GM12874 (cell line): ENCODE data around the gene BRD9.

Experiments used
- TF ChIP-seq, protein P1 (sequence below): IDR thresholded peaks from 2 replicates; pipeline ENCODE4 v1.5.1; 2011; ENCODE audit warnings: low read depth, mild to moderate bottlenecking, control low read depth, low read length, moderate library complexity; ENCODE audit not compliant: insufficient read depth

BRD9 gene

DNA sequence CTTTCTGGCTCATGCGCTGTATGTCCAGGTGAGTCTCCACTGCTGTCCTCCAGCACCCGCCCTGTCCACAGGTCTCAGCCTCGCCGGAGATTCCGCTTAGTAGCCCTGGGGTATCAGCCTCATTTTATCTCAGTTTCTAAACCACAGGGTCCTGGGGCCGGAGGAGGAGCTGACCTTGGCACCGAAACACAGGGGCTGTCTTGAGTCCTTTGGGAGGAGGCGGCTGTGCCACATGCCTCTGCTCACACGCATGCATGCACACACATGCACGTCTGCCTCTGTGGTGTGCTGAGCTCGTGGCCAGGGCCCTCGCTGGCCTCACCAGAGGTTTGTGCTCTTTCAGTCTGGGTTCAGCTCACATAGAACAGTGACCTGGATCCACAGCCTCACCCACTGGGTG, 23.3 kb upstream of the BRD9 start:
- TF ChIP-seq, protein P1, sequence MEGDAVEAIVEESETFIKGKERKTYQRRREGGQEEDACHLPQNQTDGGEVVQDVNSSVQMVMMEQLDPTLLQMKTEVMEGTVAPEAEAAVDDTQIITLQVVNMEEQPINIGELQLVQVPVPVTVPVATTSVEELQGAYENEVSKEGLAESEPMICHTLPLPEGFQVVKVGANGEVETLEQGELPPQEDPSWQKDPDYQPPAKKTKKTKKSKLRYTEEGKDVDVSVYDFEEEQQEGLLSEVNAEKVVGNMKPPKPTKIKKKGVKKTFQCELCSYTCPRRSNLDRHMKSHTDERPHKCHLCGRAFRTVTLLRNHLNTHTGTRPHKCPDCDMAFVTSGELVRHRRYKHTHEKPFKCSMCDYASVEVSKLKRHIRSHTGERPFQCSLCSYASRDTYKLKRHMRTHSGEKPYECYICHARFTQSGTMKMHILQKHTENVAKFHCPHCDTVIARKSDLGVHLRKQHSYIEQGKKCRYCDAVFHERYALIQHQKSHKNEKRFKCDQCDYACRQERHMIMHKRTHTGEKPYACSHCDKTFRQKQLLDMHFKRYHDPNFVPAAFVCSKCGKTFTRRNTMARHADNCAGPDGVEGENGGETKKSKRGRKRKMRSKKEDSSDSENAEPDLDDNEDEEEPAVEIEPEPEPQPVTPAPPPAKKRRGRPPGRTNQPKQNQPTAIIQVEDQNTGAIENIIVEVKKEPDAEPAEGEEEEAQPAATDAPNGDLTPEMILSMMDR, result no peak

DNA sequence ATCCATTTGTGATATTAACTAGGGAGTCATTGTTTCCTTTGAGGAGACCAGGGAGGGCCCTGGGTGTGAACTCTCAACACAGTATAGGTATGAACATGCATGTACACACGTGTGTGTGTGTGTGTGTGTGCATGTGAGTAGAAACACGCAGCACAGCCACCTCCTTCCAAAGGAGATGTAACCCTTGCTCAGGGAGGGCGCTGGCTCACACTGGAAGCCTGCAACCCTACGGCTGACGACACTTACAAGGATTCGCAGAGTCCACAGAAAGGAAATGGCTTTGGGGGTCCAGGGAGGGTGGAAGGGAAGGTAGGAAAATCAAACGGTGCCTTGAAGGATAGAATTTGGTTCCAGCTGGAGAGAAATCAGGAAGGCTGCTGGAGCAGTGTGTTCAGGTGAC, 22.0 kb upstream of the BRD9 start:
- TF ChIP-seq, protein P1, result no peak

DNA sequence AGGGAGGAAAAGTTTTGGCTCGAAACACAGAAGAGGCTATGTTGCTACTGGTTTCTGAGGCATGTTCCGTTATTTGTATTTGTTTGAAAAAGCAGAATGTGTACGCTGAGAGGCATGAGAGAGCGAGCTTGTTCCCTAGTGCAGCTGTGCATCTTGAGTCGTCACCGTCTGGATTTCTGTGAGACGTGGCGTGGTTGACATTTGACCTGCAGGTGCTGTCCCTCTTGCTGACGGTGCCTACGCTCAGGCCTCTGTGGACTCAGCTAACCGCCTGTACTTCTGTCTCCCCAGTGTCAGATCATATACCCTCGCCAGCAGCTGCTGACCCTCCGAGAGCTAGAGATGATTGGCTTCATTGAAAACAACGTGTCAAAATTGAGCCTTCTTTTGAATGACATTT, 21.6 kb upstream of the BRD9 start:
- TF ChIP-seq, protein P1, result no peak

DNA sequence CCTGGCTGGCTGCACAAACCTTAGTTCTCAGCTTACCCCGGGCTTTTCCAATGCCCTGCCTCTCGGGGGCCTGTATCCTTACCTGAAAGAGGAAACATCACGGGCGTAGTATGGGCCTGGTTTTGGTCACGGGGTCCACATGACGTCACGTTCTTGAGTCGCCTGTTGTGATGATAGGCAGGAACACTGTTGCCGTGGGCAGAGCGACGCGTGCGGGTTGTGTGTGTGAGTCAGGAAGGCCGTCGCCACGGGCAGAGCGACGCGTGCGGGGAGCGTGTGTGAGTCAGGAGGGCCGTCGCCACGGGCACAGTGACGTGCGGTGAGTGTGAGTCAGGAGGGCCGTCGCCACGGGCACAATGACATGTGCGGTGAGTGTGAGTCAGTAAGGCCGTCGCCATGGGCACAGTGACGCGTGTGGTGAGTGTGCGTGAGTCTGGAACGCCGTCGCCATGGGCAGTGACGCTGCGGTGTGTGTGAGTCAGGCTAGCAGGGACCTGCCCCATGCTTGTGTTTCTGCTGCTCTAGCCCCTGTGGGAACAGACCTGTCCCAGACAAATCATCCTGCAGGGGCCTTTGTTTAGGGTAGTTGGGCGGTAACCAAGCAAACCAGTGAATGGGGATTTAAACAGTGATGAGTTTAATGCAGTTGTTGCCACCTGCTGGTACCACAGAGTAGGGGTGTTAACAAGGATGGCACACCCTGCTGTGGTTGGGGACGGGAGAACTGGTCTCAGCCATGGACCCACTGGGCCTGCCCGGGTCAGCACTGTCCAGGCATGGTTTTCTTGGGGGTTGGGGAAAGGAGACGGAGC, 19.9 kb upstream of the BRD9 start:
- TF ChIP-seq, protein P1, result no peak

DNA sequence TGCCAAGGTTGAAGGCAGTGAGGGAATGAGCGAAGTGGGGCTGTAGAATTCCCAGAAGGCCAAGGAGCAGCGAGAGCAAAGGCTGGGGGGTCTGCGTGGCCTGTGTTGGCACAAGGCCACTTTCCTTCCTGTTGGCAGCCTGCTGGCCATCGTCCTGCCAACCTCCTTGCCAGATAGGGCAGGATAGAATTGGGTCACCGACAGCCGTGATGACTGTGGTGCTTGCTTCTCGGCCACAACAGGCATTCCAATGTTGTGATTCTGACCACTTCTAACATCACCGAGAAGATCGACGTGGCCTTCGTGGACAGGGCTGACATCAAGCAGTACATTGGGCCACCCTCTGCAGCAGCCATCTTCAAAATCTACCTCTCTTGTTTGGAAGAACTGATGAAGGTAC, 19.0 kb upstream of the BRD9 start:
- TF ChIP-seq, protein P1, result no peak

DNA sequence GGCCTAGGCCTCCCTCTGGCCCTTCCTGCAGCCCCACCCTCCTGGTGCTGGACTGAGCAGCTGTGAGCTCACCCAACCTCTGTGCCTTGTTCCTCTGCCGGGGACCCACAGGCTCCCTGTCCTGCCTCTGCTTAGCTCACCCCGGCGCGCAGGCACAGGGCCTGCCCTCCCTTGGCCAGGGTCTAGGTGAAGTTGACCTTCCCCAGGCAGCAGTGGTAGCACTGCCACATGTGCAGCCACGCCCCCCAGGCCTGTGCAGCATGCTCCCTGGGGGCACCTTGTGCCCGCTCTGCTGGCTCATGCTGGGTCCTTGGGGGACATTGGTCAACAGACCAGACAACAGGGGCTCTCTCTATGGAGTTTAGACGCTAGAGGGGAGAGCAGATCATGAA, 18.2 kb upstream of the BRD9 start:
- TF ChIP-seq, protein P1, result no peak

DNA sequence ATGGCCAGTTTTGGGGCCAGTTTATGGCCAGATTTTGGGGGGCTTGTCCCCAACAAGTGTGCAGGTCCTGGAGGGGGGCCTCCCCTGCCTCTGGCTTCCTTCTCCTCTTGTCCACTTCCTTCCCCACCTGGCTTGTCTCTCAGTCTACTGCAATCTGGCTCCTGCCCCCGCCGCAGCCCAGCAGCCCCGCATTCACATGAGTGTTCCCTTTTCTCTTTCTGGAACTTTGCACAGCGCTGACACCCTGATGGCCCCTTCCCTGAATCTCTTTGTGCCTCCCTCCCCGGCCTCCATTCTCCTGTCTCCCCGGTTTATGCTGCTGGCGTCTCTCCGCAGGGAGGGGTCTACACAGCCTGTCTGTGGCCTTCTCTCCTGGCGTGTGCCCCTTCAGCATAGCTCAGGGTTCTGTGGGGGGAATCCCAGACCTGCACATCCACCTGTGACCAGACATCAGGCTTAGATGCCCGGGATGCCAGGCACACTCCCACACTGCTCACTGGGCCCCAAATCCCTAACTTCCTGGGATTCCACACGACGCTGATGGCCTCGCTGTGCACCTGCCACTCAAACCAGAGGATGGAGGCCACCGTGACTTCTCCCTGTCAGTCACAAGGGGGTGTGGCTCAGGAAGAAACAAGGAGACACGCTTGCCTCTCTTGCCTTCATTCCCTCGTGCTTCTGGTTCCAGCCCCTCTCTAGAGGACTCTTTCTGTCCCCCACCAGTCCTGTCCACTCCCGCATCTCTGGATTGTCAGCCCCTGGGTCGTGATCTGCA, 17.6 kb upstream of the BRD9 start:
- TF ChIP-seq, protein P1, result no peak
